Astrocyte (in vitro differentiated cells and primary cell): ENCODE data around the gene JOSD2. TPM values are rescaled to one million over a fixed set of nuclear protein-coding genes. Genes with fewer than 3 reads are reported as not detected.

Experiments used
- DNase-seq: peaks from one replicate; pipeline ENCODE4 v3.0.0-alpha.2; 2010; ENCODE audit warnings: low read depth
- FAIRE-seq: peaks from 2 replicates; lab custom pipeline; 2011; peaks lifted over from hg19 to GRCh38; lab: Jason Lieb, UNC
- H2AFZ ChIP-seq: 2 replicates; pipeline ENCODE4 v1.6.0; 2012; ENCODE audit warnings: low read depth, low read length, inconsistent platforms
- H3K27ac ChIP-seq: 2 replicates; pipeline ENCODE4 v1.5.1; 2011; ENCODE audit warnings: low read depth, low read length, inconsistent platforms
- H3K27me3 ChIP-seq: 2 replicates; pipeline ENCODE4 v1.6.0; 2011; ENCODE audit warnings: low read length, inconsistent platforms; ENCODE audit not compliant: insufficient read depth
- H3K36me3 ChIP-seq: 2 replicates; pipeline ENCODE4 v1.5.1; 2011; ENCODE audit warnings: low read length, inconsistent platforms; ENCODE audit not compliant: insufficient read depth
- H3K4me1 ChIP-seq: 2 replicates; pipeline ENCODE4 v1.5.1; 2011; ENCODE audit warnings: low read length, inconsistent platforms; ENCODE audit not compliant: insufficient read depth
- H3K4me2 ChIP-seq: 2 replicates; pipeline ENCODE4 v1.6.0; 2012; ENCODE audit warnings: low read length, inconsistent platforms
- H3K4me3 ChIP-seq: 2 replicates; pipeline ENCODE4 v1.5.1; 2011; ENCODE audit warnings: low read depth, mild to moderate bottlenecking, low read length, inconsistent platforms; ENCODE audit not compliant: insufficient read depth
- H3K79me2 ChIP-seq: 2 replicates; pipeline ENCODE4 v1.6.0; 2012; ENCODE audit warnings: mild to moderate bottlenecking, low read length, inconsistent platforms; ENCODE audit not compliant: insufficient read depth
- H3K9ac ChIP-seq: 2 replicates; pipeline ENCODE4 v1.6.0; 2012; ENCODE audit warnings: mild to moderate bottlenecking, low read length, inconsistent platforms
- H3K9me3 ChIP-seq: 2 replicates; pipeline ENCODE4 v1.5.1; 2012; ENCODE audit warnings: low read depth, mild to moderate bottlenecking, low read length, inconsistent platforms; ENCODE audit not compliant: insufficient read depth
- H4K20me1 ChIP-seq: 2 replicates; pipeline ENCODE4 v1.6.0; 2012; ENCODE audit warnings: low read length, inconsistent platforms; ENCODE audit not compliant: insufficient read depth
- H3K27ac Mint-ChIP-seq: one replicate; pipeline ENCODE4 v1.8.0; 2021; ENCODE audit warnings: mild to moderate bottlenecking, mixed read lengths; ENCODE audit not compliant: unreplicated experiment
- H3K27me3 Mint-ChIP-seq: one replicate; pipeline ENCODE4 v1.8.0; 2021; ENCODE audit warnings: low read depth, mixed read lengths; ENCODE audit not compliant: unreplicated experiment
- H3K36me3 Mint-ChIP-seq: one replicate; pipeline ENCODE4 v1.8.0; 2021; ENCODE audit warnings: low read depth, mixed read lengths; ENCODE audit not compliant: unreplicated experiment
- H3K4me1 Mint-ChIP-seq: one replicate; pipeline ENCODE4 v1.8.0; 2021; ENCODE audit warnings: low read depth, mixed read lengths; ENCODE audit not compliant: unreplicated experiment
- H3K4me3 Mint-ChIP-seq: one replicate; pipeline ENCODE4 v1.8.0; 2021; ENCODE audit warnings: mild to moderate bottlenecking, moderate library complexity, mixed read lengths; ENCODE audit not compliant: unreplicated experiment
- H3K9me3 Mint-ChIP-seq: one replicate; pipeline ENCODE4 v1.8.0; 2021; ENCODE audit warnings: mild to moderate bottlenecking, mixed read lengths; ENCODE audit not compliant: unreplicated experiment
- CTCF ChIP-seq: IDR thresholded peaks from 2 replicates; pipeline ENCODE4 v1.5.1; 2011; ENCODE audit warnings: low read depth, mild to moderate bottlenecking, inconsistent platforms, low read length, moderate library complexity; ENCODE audit not compliant: insufficient read depth
- EZH2 ChIP-seq: IDR thresholded peaks from 2 replicates; pipeline ENCODE4 v1.6.1; 2012; ENCODE audit warnings: mild to moderate bottlenecking, low read length, inconsistent platforms; ENCODE audit not compliant: insufficient read depth
- total RNA-seq: library from RNA; stranded (reverse); gene quantifications from 2 replicates; pipeline ENCODE4 v1.2.1, GENCODE V29; 2021

JOSD2 gene
- total RNA-seq, 1 donor from 2014 or later, result not detected

- no peaks in the 10 kb centered on the region for H3K36me3 ChIP-seq
- no peaks in the 10 kb centered on the region for H3K79me2 ChIP-seq
- Mint-ChIP-seq H3K4me1 (no peaks in the 10 kb centered on the region), H3K4me3 (no peak overlapping the region), H3K36me3 (no peaks in the 10 kb centered on the region), H3K27ac (no peak overlapping the region), H3K9me3 (peaks cover 19% of the 10 kb centered on the region), H3K27me3 (no peaks in the 10 kb centered on the region)
- FAIRE-seq (no peak), DNase-seq (no peak)
- H3K27me3 ChIP-seq, result peaks cover 9% of the 10 kb centered on the region
- no peaks in the 10 kb centered on the region for H3K4me1 ChIP-seq
- H2AFZ ChIP-seq, result no peak overlapping the region
- no peak overlapping the region for H3K4me3 ChIP-seq
- no peak overlapping the region for H3K4me2 ChIP-seq
- H4K20me1 ChIP-seq, result no peaks in the 10 kb centered on the region
- H3K27ac ChIP-seq, result no peak overlapping the region
- no peaks in the 10 kb centered on the region for H3K9me3 ChIP-seq
- H3K9ac ChIP-seq, result no peak overlapping the region
- TF ChIP-seq EZH2 (no peak), CTCF (no peak)
Measured at GRCh38 chr19:50497022-50497405, 14.0 kb downstream of the JOSD2 start.

GRCh38 chr19:50496189-50497021 lies 14.6 kb downstream of the JOSD2 start:
- Histone ChIP-seq H3K4me2 (no peak overlapping the region), H3K36me3 (no peaks in the 10 kb centered on the region), H4K20me1 (peaks cover 4% of the 10 kb centered on the region), H2AFZ (no peak overlapping the region), H3K4me1 (no peaks in the 10 kb centered on the region), H3K9me3 (no peaks in the 10 kb centered on the region), H3K9ac (no peak overlapping the region), H3K79me2 (no peaks in the 10 kb centered on the region), H3K27ac (no peak overlapping the region), H3K27me3 (peaks cover 14% of the 10 kb centered on the region), H3K4me3 (no peak overlapping the region)
- no peaks in the 10 kb centered on the region for H3K36me3 Mint-ChIP-seq
- H3K9me3 Mint-ChIP-seq, result peaks cover 25% of the 10 kb centered on the region
- DNase-seq, result no peak
- H3K4me1 Mint-ChIP-seq, result no peaks in the 10 kb centered on the region
- H3K27me3 Mint-ChIP-seq, result no peaks in the 10 kb centered on the region
- no peak overlapping the region for H3K27ac Mint-ChIP-seq
- TF ChIP-seq EZH2 (no peak), CTCF (no peak)
- FAIRE-seq, result no peak
- no peak overlapping the region for H3K4me3 Mint-ChIP-seq

GRCh38 chr19:50495020-50495531 lies 15.9 kb downstream of the JOSD2 start:
- H3K27ac ChIP-seq, result no peak overlapping the region
- no peaks in the 10 kb centered on the region for H3K4me1 ChIP-seq
- H3K4me2 ChIP-seq, result no peak overlapping the region
- H2AFZ ChIP-seq, result no peak overlapping the region
- no peak overlapping the region for H3K9ac ChIP-seq
- peaks cover 7% of the 10 kb centered on the region for H4K20me1 ChIP-seq
- H3K4me1 Mint-ChIP-seq, result no peaks in the 10 kb centered on the region
- H3K36me3 Mint-ChIP-seq, result no peaks in the 10 kb centered on the region
- TF ChIP-seq CTCF, result no peak
- no peak for TF ChIP-seq EZH2
- H3K27me3 Mint-ChIP-seq, result no peaks in the 10 kb centered on the region
- peaks cover 27% of the 10 kb centered on the region for H3K9me3 Mint-ChIP-seq
- H3K9me3 ChIP-seq, result no peaks in the 10 kb centered on the region
- no peak overlapping the region for H3K27ac Mint-ChIP-seq
- H3K36me3 ChIP-seq, result no peaks in the 10 kb centered on the region
- H3K79me2 ChIP-seq, result no peaks in the 10 kb centered on the region
- FAIRE-seq (no peak), DNase-seq (no peak)
- H3K4me3 ChIP-seq, result no peak overlapping the region
- peaks cover 14% of the 10 kb centered on the region for H3K27me3 ChIP-seq
- H3K4me3 Mint-ChIP-seq, result no peak overlapping the region
